ENCODE results near the gene NKAIN2. TPM values are rescaled to one million over a fixed set of nuclear protein-coding genes. Genes with fewer than 3 reads are reported as not detected.

The NKAIN2 gene
- total RNA-seq, 1 experiment from 2014 or later: not detected

DNA sequence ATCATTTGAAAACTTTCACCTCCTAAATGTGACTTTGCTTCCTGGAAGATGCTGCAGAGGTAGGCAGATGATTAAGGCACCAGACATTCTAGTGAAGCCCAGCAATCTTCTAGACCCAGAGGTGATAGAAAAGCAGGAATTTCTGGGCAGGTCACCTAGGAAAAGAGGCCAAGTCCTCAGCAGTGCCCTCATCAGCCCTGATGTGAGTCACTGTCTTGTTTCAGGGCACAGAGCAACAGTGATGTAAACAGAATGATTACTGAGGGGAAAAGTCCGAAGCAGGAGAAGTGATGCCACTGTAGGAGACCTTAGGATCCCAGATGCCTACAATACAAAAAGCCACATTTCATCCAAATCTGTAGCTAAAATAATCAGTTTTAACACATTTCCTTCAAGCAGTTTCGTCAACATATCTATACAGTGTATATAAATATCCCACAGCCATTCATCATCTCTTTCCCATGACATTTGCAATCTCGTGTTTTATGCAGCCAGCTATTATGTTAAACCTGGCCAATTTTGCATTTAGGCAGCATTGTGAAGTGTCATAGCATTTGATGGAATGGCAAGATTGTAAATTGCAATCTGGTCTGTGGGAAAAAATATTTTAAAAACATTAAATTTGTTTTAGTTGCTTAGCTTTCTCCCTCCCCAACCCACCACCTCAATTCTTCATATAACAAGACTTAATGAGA lies 757.4 kb downstream of the NKAIN2 start:
- BruUV-seq (replicated peaks): no TSS peak
- Histone ChIP-seq H3K4me1 (ENCODE audit: control insufficient read depth in 1 of 2, insufficient read depth in 2 of 2, low read length in 2 of 2) (no peaks in the 10 kb centered on the region), H3K27me3 (ENCODE audit: insufficient read depth, low read length) (0 out of 2 replicates have a peak, but pooled peaks cover 16% of the 10 kb centered on the region), H3K36me3 (ENCODE audit: control insufficient read depth in 1 of 2, insufficient read depth in 2 of 2, low read length in 2 of 2) (no peaks in the 10 kb centered on the region), H2AFZ (ENCODE audit: low read depth, low read length, poor library complexity, severe bottlenecking) (no peak overlapping the region), H3K4me2 (ENCODE audit: low read length) (no peak overlapping the region), H3K9me3 (ENCODE audit: control insufficient read depth in 1 of 2, insufficient read depth in 1 of 2, low read depth in 1 of 2, low read length in 2 of 2) (no peaks in the 10 kb centered on the region), H3K27ac (ENCODE audit: low read depth, low read length) (no peak overlapping the region), H3K9ac (ENCODE audit: low read length) (no peak overlapping the region), H4K20me1 (ENCODE audit: insufficient read depth) (no peaks in the 10 kb centered on the region), H3K79me2 (ENCODE audit: insufficient read depth, low read length) (no peaks in the 10 kb centered on the region), H3K4me3 (replicated peaks in 1 of 2; ENCODE audit: low read depth in 1 of 2, low read length in 2 of 2) (no peak overlapping the region), H3K9me2 (ENCODE audit: insufficient read depth) (no peaks in the 10 kb centered on the region)
- ChIA-PET POLR2A (no interaction called here), RAD21 (ENCODE audit: low non-redundant PET in 1 of 2, low total read pairs in 2 of 2, uncharacterized antibody in 2 of 2, unreplicated experiment in 2 of 2) (no interaction called here), CTCF (no interaction called here)
- ATAC-seq (no peak), DNase-seq (ENCODE audit: low read depth, low spot score) (no peak)
- TF ChIP-seq, protein P1, sequence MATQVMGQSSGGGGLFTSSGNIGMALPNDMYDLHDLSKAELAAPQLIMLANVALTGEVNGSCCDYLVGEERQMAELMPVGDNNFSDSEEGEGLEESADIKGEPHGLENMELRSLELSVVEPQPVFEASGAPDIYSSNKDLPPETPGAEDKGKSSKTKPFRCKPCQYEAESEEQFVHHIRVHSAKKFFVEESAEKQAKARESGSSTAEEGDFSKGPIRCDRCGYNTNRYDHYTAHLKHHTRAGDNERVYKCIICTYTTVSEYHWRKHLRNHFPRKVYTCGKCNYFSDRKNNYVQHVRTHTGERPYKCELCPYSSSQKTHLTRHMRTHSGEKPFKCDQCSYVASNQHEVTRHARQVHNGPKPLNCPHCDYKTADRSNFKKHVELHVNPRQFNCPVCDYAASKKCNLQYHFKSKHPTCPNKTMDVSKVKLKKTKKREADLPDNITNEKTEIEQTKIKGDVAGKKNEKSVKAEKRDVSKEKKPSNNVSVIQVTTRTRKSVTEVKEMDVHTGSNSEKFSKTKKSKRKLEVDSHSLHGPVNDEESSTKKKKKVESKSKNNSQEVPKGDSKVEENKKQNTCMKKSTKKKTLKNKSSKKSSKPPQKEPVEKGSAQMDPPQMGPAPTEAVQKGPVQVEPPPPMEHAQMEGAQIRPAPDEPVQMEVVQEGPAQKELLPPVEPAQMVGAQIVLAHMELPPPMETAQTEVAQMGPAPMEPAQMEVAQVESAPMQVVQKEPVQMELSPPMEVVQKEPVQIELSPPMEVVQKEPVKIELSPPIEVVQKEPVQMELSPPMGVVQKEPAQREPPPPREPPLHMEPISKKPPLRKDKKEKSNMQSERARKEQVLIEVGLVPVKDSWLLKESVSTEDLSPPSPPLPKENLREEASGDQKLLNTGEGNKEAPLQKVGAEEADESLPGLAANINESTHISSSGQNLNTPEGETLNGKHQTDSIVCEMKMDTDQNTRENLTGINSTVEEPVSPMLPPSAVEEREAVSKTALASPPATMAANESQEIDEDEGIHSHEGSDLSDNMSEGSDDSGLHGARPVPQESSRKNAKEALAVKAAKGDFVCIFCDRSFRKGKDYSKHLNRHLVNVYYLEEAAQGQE (IDR thresholded peaks at IDR 0.05; ENCODE audit: low read depth): no peak
- TF ChIP-seq JUND (IDR thresholded peaks at IDR 0.05): no peak
- no peak for TF ChIP-seq CEBPB (IDR thresholded peaks at IDR 0.05; ENCODE audit: low read depth)
- TF ChIP-seq SRF (IDR thresholded peaks at IDR 0.05; ENCODE audit: low read depth): no peak
- TF ChIP-seq, protein P2, sequence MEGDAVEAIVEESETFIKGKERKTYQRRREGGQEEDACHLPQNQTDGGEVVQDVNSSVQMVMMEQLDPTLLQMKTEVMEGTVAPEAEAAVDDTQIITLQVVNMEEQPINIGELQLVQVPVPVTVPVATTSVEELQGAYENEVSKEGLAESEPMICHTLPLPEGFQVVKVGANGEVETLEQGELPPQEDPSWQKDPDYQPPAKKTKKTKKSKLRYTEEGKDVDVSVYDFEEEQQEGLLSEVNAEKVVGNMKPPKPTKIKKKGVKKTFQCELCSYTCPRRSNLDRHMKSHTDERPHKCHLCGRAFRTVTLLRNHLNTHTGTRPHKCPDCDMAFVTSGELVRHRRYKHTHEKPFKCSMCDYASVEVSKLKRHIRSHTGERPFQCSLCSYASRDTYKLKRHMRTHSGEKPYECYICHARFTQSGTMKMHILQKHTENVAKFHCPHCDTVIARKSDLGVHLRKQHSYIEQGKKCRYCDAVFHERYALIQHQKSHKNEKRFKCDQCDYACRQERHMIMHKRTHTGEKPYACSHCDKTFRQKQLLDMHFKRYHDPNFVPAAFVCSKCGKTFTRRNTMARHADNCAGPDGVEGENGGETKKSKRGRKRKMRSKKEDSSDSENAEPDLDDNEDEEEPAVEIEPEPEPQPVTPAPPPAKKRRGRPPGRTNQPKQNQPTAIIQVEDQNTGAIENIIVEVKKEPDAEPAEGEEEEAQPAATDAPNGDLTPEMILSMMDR (IDR thresholded peaks at IDR 0.05 in 2 of 3, conservative IDR thresholded peaks at IDR 0.05 in 1 of 3; ENCODE audit: borderline replicate concordance in 1 of 3, insufficient read depth in 1 of 3, low read depth in 2 of 3, low read length in 2 of 3): no peak
- TF ChIP-seq ELF1 (IDR thresholded peaks at IDR 0.05; ENCODE audit: borderline replicate concordance, low read depth): no peak
- TF ChIP-seq SP1 (IDR thresholded peaks at IDR 0.05; ENCODE audit: low read depth): no peak
- intact Hi-C loops (cut with micrococcal nuclease): no loop called here
